Measurements from ENCODE around the gene ZNF778.
"Not testable (repeated sequence)": the region's sequence is repeated elsewhere in the genome, so short reads cannot be mapped to it uniquely, and the experiment has no call there.

Gene ZNF778

GRCh38 chr16:89184933-89185794 is 32.3 kb upstream of the ZNF778 start:
- H3K27ac ChIP-seq (ENCODE audit: low read length) = no peak overlapping the region
- peaks cover 7% of the 10 kb centered on the region; the same call in 1 of the 2 replicates for H3K27me3 ChIP-seq (ENCODE audit: insufficient read depth, low read length)
- H3K4me3 ChIP-seq (ENCODE audit: low read length) = no peak overlapping the region
- no peaks in the 10 kb centered on the region for H3K9me3 ChIP-seq (ENCODE audit: insufficient read depth, low read depth, low read length)
- no peaks in the 10 kb centered on the region for H3K4me1 ChIP-seq (ENCODE audit: insufficient read depth, low read length)
- no peak overlapping the region for H3K9ac ChIP-seq (ENCODE audit: low read depth, low read length)
- H3K36me3 ChIP-seq (ENCODE audit: insufficient read depth, low read depth, low read length) = no peaks in the 10 kb centered on the region

- not testable (repeated sequence) for H3K4me1 ChIP-seq (ENCODE audit: insufficient read depth, low read length); H3K4me3 ChIP-seq (ENCODE audit: low read length); H3K9ac ChIP-seq (ENCODE audit: low read depth, low read length); H3K27ac ChIP-seq (ENCODE audit: low read length); H3K9me3 ChIP-seq (ENCODE audit: insufficient read depth, low read depth, low read length); H3K36me3 ChIP-seq (ENCODE audit: insufficient read depth, low read depth, low read length)
- peaks cover 16% of the 10 kb centered on the region for H3K27me3 ChIP-seq (ENCODE audit: insufficient read depth, low read length)
These were observed 31.5 kb upstream of the ZNF778 start for GRCh38 chr16:89185887-89186592.

DNA sequence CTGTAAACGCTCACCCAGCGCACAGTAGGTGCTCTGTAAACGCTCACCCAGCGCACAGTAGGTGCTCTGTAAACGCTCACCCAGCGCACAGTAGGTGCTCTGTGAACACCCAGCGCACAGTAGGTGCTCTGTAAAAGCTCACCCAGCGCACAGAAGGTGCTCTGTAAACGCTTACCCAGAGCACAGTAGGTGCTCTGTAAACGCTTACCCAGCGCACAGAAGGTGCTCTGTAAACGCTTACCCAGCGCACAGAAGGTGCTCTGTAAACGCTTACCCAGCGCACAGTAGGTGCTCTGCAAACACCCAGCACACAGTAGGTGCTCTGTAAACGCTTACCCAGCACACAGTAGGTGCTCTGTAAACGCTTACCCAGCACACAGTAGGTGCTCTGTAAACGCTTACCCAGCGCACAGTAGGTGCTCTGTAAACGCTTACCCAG is 30.9 kb upstream of the ZNF778 start:
- H3K27ac ChIP-seq (ENCODE audit: low read length); H3K4me3 ChIP-seq (ENCODE audit: low read length); H3K4me1 ChIP-seq (ENCODE audit: insufficient read depth, low read length); H3K9ac ChIP-seq (ENCODE audit: low read depth, low read length); H3K36me3 ChIP-seq (ENCODE audit: insufficient read depth, low read depth, low read length); H3K9me3 ChIP-seq (ENCODE audit: insufficient read depth, low read depth, low read length): not testable (repeated sequence)
- peaks cover 22% of the 10 kb centered on the region for H3K27me3 ChIP-seq (ENCODE audit: insufficient read depth, low read length)

- Histone ChIP-seq H3K27ac (ENCODE audit: low read length) (no peak overlapping the region), H3K36me3 (ENCODE audit: insufficient read depth, low read depth, low read length) (no peaks in the 10 kb centered on the region), H3K9me3 (ENCODE audit: insufficient read depth, low read depth, low read length) (no peaks in the 10 kb centered on the region), H3K4me3 (ENCODE audit: low read length) (no peak overlapping the region), H3K4me1 (ENCODE audit: insufficient read depth, low read length) (no peaks in the 10 kb centered on the region), H3K27me3 (ENCODE audit: insufficient read depth, low read length) (peaks cover 23% of the 10 kb centered on the region), H3K9ac (ENCODE audit: low read depth, low read length) (no peak overlapping the region)
These were observed 30.3 kb upstream of the ZNF778 start for GRCh38 chr16:89187032-89187769.

GRCh38 chr16:89187770-89188392 is 29.6 kb upstream of the ZNF778 start:
- no peaks in the 10 kb centered on the region for H3K36me3 ChIP-seq (ENCODE audit: insufficient read depth, low read depth, low read length)
- no peak overlapping the region for H3K4me3 ChIP-seq (ENCODE audit: low read length)
- H3K27ac ChIP-seq (ENCODE audit: low read length) = no peak overlapping the region
- no peaks in the 10 kb centered on the region for H3K4me1 ChIP-seq (ENCODE audit: insufficient read depth, low read length)
- no peak overlapping the region for H3K9ac ChIP-seq (ENCODE audit: low read depth, low read length)
- peaks cover 23% of the 10 kb centered on the region for H3K27me3 ChIP-seq (ENCODE audit: insufficient read depth, low read length)
- H3K9me3 ChIP-seq (ENCODE audit: insufficient read depth, low read depth, low read length) = no peaks in the 10 kb centered on the region

DNA sequence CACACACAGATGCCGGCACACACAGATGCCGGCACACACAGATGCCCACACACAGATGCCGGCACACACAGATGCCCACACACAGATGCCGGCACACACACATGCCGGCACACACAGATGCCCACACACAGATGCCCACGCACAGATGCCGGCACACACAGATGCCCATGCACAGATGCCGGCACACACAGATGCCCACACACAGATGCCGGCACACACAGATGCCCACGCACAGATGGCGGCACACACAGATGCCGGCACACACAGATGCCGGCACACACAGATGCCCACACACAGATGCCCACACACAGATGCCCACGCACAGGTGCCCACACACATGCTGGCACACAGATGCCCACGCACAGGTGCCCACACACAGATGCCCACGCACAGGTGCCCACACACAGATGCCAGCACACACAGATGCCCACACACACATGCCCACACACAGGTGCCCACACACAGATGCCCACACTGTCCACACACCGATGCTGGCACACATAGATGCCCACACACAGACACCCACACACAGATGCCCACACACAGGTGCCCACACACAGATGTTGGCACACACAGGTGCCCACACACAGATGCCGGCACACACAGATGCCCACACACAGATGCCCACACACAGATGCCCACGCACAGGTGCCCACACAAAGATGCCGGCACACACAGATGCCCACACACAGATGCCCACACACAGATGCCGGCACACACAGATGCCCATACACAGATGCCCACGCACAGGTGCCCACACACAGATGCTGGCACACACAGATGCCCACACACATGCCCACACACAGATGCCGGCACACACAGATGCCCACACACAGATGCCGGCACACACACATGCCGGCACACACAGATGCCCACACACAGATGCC is 28.8 kb upstream of the ZNF778 start:
- not testable (repeated sequence) for H3K9me3 ChIP-seq (ENCODE audit: insufficient read depth, low read depth, low read length); H3K36me3 ChIP-seq (ENCODE audit: insufficient read depth, low read depth, low read length); H3K4me3 ChIP-seq (ENCODE audit: low read length); H3K4me1 ChIP-seq (ENCODE audit: insufficient read depth, low read length); H3K27ac ChIP-seq (ENCODE audit: low read length); H3K9ac ChIP-seq (ENCODE audit: low read depth, low read length)
- peaks cover 25% of the 10 kb centered on the region for H3K27me3 ChIP-seq (ENCODE audit: insufficient read depth, low read length)

DNA sequence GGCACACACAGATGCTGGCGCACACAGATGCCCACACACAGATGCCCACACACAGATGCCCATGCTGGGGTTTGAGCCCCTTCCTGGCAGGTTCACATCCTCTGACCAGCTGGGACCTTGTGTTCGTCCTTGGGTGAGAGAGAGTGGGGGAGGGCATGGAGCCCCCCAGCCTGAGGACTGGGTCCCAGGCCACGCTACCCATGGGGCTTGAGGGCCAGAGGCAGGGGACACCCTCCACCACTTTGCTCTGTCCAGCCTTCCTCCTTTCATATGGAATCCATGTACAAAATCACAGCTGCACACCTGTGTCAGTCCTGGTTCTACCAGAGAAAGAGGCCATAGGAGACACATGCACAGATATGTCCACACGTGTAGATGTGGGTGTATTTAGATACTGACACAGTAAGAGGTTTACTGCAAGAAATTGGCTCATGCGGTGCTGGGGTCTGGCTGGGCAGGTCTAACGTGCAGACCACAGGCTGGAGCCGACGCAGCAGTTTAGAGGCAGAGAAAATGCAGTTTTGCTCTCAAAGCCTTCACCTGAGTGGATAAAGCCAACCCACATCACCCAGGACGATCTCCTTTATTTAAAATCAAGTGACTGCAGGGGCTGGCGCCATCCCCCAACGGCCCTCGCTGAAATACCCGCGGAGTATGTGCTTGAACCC is 28.0 kb upstream of the ZNF778 start:
- Histone ChIP-seq H3K27ac (ENCODE audit: low read length) (no peak overlapping the region), H3K9ac (ENCODE audit: low read depth, low read length) (no peak overlapping the region)

GRCh38 chr16:89190150-89190958 is 27.1 kb upstream of the ZNF778 start:
- Histone ChIP-seq H3K27me3 (ENCODE audit: insufficient read depth, low read length) (peaks cover 34% of the 10 kb centered on the region), H3K9ac (ENCODE audit: low read depth, low read length) (no peak overlapping the region), H3K27ac (ENCODE audit: low read length) (no peak overlapping the region), H3K4me3 (ENCODE audit: low read length) (no peak overlapping the region), H3K36me3 (ENCODE audit: insufficient read depth, low read depth, low read length) (no peaks in the 10 kb centered on the region), H3K9me3 (ENCODE audit: insufficient read depth, low read depth, low read length) (no peaks in the 10 kb centered on the region), H3K4me1 (ENCODE audit: insufficient read depth, low read length) (no peaks in the 10 kb centered on the region)

More for the DNA sequence above, 28.0 kb upstream of the ZNF778 start:
- Histone ChIP-seq H3K27me3 (ENCODE audit: insufficient read depth, low read length) (peaks cover 33% of the 10 kb centered on the region), H3K4me1 (ENCODE audit: insufficient read depth, low read length) (no peaks in the 10 kb centered on the region), H3K4me3 (ENCODE audit: low read length) (no peak overlapping the region), H3K36me3 (ENCODE audit: insufficient read depth, low read depth, low read length) (no peaks in the 10 kb centered on the region), H3K9me3 (ENCODE audit: insufficient read depth, low read depth, low read length) (no peaks in the 10 kb centered on the region)

- Histone ChIP-seq H3K4me3 (ENCODE audit: low read length) (no peak overlapping the region), H3K27ac (ENCODE audit: low read length) (no peak overlapping the region), H3K4me1 (ENCODE audit: insufficient read depth, low read length) (no peaks in the 10 kb centered on the region), H3K9ac (ENCODE audit: low read depth, low read length) (no peak overlapping the region), H3K27me3 (ENCODE audit: insufficient read depth, low read length) (peaks cover 34% of the 10 kb centered on the region), H3K9me3 (ENCODE audit: insufficient read depth, low read depth, low read length) (no peaks in the 10 kb centered on the region), H3K36me3 (ENCODE audit: insufficient read depth, low read depth, low read length) (no peaks in the 10 kb centered on the region)
These were observed 26.2 kb upstream of the ZNF778 start for GRCh38 chr16:89191033-89191900.
